Skeletal muscle cell (primary cell): ENCODE measurements around the gene BHLHE41.
A peak's percentile ranks its signal among the peaks of the same experiment; 100 is the strongest.

ENCODE experiments used
- DNase-seq: peaks from one replicate; pipeline ENCODE4 v3.0.0-alpha.2; 2010; ENCODE audit warnings: low read depth
- H3K4me3 ChIP-seq: 2 replicates; pipeline ENCODE4 v1.5.1; 2011; ENCODE audit warnings: low read depth, mild to moderate bottlenecking, control low read depth, low read length, moderate library complexity

The BHLHE41 gene

GRCh38 chr12:26135571-26135970 is 10.7 kb upstream of the BHLHE41 start:
- DNase-seq: no peak
- no peak overlapping the region for H3K4me3 ChIP-seq

DNA sequence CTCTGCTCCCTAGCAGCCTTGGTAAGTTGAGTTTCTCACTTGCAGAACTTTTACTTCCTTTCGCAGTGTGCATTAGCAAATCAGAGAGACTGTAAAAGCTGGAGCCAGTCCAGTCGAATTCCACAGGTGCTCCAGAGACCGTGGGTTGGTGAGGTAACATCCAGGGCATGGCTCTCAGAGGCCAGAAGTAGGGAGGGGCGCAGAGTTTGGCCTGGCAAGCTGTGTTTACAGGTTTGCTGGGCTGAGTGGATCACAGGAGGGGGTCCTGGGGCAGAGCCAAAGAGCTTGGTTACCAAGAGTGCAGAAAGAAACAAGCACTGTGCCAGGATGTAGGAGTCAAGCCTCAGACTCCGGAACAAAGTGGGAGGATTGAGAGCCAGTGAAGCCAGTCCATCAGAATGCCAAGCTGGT is 10.2 kb upstream of the BHLHE41 start:
- peak; percentile 26 for DNase-seq
- no peak overlapping the region for H3K4me3 ChIP-seq

DNA sequence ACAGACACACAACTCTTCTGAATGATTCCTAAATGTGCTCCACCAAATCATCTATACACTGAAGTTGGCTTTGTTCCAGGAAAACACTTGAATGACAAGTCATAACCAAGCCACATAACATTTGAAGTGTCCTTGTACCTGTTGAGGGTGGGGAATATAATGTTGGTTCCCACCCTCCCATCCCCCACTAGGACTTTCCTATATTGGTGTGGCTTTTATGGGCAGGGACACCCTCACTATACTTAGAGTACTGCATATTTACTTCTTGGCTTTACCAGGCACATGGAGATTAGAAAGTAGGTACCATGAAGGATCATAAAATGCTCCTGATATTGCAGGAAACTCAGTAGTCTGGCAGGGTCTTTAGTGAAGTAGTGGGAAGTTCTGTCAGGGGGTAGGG is 9.7 kb upstream of the BHLHE41 start:
- H3K4me3 ChIP-seq: no peak overlapping the region
- no peak for DNase-seq

GRCh38 chr12:26133521-26133920 is 8.7 kb upstream of the BHLHE41 start:
- DNase-seq: no peak
- no peak overlapping the region for H3K4me3 ChIP-seq

- no peak for DNase-seq
- no peak overlapping the region for H3K4me3 ChIP-seq
These were observed 8.0 kb upstream of the BHLHE41 start for GRCh38 chr12:26132866-26133265.

GRCh38 chr12:26131936-26132335 is 7.1 kb upstream of the BHLHE41 start:
- no peak for DNase-seq
- H3K4me3 ChIP-seq: no peak overlapping the region

- DNase-seq: no peak
These were observed 5.9 kb upstream of the BHLHE41 start for GRCh38 chr12:26130728-26131127.

GRCh38 chr12:26128168-26128567 is 3.3 kb upstream of the BHLHE41 start:
- DNase-seq: no peak
- no peak overlapping the region for H3K4me3 ChIP-seq

More at GRCh38 chr12:26130728-26131127, 5.9 kb upstream of the BHLHE41 start:
- H3K4me3 ChIP-seq: no peak overlapping the region

DNA sequence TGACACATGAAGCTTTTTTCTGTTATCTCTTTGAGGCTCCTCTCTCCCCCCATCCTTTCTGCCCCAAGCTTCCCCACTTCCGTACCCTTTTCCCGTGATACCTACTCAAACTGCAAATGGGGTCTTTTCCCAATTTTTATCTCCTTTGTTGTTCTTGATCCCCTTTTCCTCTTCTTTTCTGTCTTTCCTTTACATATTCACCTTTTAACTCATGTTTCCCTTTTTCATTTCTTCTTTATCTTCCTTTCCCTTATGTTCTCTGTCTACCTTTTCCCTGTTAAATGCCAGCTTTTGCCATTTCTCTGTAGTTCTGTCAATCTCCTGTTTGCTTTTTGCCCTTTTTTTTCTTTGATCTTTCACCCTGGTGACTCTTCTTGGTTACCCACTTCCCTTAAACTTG is 2.6 kb upstream of the BHLHE41 start:
- no peak for DNase-seq
- H3K4me3 ChIP-seq: no peak overlapping the region

DNA sequence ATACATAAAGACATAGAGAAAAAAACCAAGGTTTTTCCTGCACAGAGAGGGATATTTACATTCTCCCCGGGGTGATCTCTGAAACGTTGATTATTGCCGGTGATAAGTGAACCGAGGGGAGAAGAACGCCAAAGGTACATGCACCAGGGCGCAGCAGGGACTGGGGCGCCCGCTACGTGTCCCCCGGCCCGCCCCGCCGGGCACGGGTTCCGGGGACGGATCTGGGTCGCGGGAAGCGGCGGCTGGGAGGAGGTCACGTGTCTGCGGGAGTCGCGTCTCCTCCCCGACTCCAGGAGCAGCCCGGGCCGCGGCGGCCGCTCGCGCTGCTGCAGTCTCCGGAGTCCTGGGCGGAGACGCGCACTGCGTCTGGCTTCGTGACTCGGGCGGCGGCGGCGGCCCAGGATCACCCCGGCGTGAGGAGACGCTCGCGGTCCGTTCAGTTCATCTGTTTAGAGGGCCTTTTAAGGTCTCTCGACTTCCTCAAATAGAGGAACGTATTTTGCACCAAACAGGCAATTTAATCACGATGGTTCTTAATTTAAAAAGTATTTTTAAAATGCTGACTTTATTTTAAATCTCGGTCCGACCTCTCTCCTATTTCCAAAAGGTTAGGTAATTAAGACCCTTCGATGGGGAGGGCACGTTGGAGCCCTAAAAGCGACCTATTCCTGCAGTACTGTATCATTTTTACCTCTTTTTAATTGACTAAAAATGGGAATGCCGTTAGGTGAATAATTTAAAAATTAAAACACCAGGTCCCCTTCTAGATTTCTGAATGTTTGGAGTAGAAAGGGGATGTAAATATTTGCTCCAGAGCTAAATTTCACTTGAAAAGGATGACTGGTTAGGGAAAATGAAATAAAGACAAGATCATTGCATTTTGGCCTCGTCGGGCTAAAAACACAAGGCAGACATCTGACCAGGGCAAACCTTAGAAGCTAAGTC is 1.8 kb upstream of the BHLHE41 start:
- peak; percentile 49 for DNase-seq
- H3K4me3 ChIP-seq: peak overlapping the region; percentile 72

DNA sequence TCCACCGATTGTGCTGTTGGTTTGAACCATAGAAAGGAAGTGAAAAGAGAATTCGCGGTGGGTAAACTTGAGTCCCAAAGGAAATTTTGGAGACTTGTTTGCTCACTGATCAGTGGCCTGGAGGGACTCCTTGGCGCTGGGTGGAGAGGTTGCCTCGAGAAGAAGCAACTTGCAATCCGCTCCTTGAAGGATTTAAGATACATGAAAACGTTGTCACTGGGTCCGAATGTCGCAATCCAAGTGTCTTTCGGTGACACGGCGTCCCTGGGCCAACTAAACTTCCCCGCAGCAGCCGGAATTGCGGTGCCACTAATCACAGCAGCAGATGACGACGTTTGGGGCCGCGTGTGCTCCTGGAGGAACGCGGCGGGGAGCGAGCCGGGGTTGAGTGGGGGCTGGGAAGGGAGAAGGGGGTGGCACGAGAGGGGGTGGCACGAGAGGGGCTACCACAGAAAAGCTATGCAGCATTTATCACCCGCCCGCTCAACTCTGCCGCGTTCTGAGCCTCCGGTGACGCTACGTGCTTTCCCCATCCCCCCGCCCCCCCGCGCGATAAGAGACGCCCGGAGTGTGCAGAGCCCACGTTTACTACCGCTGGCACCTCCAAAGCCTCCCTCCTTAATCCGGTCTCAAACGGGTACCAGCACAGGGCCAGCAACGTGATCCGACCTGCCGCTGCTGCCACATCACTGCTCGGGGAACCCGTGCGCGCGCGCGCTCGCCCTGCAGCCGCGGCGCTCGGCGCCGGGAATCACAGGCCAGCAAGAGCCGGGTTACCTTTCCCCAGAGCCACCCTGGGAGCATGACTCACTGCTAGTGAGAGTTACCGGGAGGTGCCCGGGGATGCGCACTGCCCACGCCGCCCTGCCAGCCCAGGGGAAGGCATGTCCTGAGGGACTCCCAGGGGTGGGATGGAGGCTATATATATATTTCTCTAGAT is 833 bp upstream of the BHLHE41 start:
- no peak for DNase-seq
- peak overlapping the region; percentile 72 for H3K4me3 ChIP-seq

GRCh38 chr12:26123482-26123980 is 1.3 kb downstream of the BHLHE41 start:
- H3K4me3 ChIP-seq: peak overlapping the region; percentile 72
- DNase-seq: no peak

GRCh38 chr12:26122681-26123481 is 2.0 kb downstream of the BHLHE41 start:
- H3K4me3 ChIP-seq: peak overlapping the region; percentile 72
- peak; percentile 50 for DNase-seq

DNA sequence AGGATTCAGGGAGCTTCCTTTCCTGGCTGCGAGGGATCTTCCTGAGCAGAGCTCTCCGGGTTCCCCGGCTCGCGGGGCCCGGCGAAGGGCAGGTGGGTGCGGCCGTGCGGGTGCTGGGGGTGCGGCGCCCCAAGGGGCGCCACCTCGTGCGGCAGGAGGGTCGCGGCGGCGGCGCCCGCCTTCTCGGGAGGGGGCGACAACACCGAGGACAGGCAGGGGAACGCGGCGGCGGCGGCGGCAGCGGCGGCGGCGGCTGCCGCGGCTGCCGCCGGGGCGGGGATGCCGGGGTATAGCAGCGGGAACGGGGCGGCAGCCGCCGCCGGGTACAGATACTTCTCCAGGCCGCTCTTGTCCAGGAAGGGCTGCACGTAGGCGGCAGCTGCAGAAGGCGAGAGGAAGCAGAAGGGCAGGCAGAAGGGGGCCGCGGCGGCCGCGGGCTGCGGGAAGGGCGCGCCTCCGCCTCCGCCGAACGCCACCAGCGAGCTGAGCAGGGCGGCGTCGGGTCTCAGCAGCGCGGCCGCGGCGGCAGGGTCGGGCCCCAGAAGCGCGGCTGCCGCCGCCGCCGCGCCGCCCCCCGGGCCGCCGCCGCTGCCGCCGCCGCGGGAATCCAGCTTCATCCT is 2.7 kb downstream of the BHLHE41 start:
- DNase-seq: no peak

GRCh38 chr12:26121323-26122060 is 3.3 kb downstream of the BHLHE41 start:
- DNase-seq: no peak

More for the DNA sequence above, 2.7 kb downstream of the BHLHE41 start:
- H3K4me3 ChIP-seq: peak overlapping the region; percentile 72

DNA sequence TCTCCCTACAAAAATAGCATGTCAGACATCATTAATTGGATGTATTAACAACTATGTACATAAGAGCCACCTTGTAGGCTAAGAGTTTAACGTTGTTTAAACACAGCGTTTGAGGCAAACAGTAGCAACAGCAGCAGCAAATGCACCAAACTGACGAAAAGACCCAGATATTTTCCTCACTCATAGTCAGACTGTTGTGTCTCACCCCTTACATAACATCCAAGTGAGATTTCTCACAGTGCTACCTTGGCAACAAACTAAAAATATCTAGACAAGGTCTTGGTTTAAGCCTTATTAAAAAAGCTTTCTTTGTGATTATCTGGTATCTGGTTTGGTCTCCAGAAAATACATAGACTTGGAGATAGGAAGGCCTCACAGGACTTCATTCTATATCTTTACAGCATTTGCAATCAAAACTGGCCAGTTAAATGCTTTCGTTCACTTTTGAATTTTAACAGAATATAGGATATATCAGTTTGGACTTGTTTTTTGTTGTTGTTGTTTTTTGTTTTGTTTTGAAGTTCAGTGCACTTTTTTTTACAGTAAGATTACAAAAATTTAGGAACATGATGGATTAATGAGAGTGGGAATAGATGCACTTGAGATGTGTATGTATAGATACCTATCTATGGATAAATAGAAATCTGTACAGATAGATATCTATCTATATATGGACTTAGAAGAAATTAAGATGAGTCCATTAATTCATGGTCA is 4.1 kb downstream of the BHLHE41 start:
- no peak overlapping the region for H3K4me3 ChIP-seq

More at GRCh38 chr12:26121323-26122060, 3.3 kb downstream of the BHLHE41 start:
- H3K4me3 ChIP-seq: peak overlapping the region; percentile 72

DNA sequence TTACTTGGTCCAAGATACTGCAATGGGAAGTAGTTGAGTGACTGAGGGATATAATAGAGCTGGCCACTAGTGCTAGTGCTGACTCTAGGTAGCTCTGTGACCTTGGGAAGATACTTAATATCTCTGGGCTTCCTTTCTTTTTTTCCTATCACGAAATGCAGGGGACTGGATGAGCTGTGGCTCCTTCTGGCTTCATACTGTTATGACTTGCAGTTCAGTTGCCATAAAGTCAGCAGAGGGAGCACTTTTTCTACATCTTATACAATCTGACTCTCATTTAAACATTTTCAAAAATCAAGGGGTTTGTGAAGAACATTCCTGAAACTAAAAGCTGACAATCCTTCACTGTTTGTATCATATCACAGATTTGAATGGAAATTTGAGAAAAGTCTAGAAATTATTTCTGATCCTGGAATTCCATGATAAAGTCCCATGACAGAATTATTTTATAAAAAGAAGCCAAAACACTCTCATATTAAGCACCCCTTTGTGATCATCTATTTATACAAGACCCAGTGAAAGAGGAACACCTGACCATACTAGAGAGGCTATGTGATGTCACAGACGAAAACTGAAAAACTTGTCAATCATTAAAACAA is 5.3 kb downstream of the BHLHE41 start:
- DNase-seq: no peak
- no peak overlapping the region for H3K4me3 ChIP-seq

More for the DNA sequence above, 4.1 kb downstream of the BHLHE41 start:
- no peak for DNase-seq
